ENCODE measurements around the gene NAV3.

NAV3 gene

DNA sequence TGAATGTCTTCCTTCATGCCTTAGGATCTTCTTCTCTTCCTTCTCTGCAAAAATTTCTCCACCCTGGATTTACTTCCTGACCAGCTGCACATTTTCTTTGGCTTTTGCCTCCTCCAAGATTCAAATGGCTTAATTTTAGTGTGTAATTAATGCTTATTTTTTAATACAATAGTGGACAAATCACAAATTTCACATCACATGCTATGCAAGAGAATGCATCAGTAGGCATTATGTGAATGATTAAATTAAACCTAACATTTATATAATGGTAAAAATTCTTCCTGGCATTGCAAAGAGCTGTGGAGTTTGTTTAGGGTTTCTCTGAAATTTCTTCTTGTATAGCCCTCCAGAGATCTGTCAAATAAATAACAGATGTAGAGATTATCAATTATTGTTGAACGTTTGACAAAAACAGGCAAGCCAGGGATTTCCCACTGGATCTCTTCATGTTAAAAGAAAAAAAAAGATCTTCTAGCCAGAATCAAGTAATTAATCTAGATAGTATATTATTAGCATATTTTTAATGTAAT is 84.4 kb downstream of the NAV3 start:
- Histone ChIP-seq H3K27me3 (ENCODE audit: control insufficient read depth in 3 of 3, insufficient read depth in 3 of 3, low read depth in 1 of 3, low read length in 3 of 3) (no peaks in the 10 kb centered on the region), H4K8ac (ENCODE audit: low read depth, low read length) (no peak overlapping the region), H3K18ac (ENCODE audit: low read length) (no peak overlapping the region), H3K23ac (ENCODE audit: low read depth, low read length, poor library complexity) (no peak overlapping the region), H3K4me1 (ENCODE audit: control insufficient read depth in 2 of 2, insufficient read depth in 1 of 2, low read depth in 1 of 2, low read length in 2 of 2) (no peaks in the 10 kb centered on the region), H3K36me3 (replicated peaks in 1 of 2; ENCODE audit: control insufficient read depth in 2 of 2, insufficient read depth in 2 of 2, low read length in 2 of 2) (no peaks in the 10 kb centered on the region), H4K91ac (ENCODE audit: low read depth, low read length, poor library complexity) (no peak overlapping the region), H3K27ac (replicated peaks; ENCODE audit: low read length) (no peak overlapping the region), H2BK12ac (ENCODE audit: low read length) (no peak overlapping the region), H3K4me3 (ENCODE audit: low read length in 2 of 2) (no peak overlapping the region), H2AK5ac (ENCODE audit: low read depth, low read length) (no peak overlapping the region), H2BK15ac (ENCODE audit: low read length) (no peak overlapping the region), H3K9me3 (replicated peaks in 1 of 2; ENCODE audit: control insufficient read depth in 2 of 2, insufficient read depth in 1 of 2, low read depth in 1 of 2, low read length in 2 of 2) (no peaks in the 10 kb centered on the region), H3K4ac (ENCODE audit: low read length) (no peak overlapping the region), H2BK120ac (ENCODE audit: low read depth, low read length) (no peak overlapping the region), H3K14ac (ENCODE audit: low read length) (no peak overlapping the region), H3K9ac (ENCODE audit: low read depth, low read length, poor library complexity) (no peak overlapping the region), H2AFZ (ENCODE audit: low read length) (no peak overlapping the region), H3K79me1 (ENCODE audit: low read depth, low read length) (no peaks in the 10 kb centered on the region), H2BK5ac (ENCODE audit: low read length) (no peak overlapping the region), H3K4me2 (ENCODE audit: insufficient read depth, low read length, poor library complexity, severe bottlenecking) (no peak overlapping the region)
- no CpG with 5 or more reads among the region's 1 CpG for WGBS, 2 donors (ENCODE audit: extremely low coverage in 2 of 2, insufficient read length in 2 of 2, insufficient replicate concordance in 1 of 2)
- DNase-seq (ENCODE audit: low spot score) = no peak

DNA sequence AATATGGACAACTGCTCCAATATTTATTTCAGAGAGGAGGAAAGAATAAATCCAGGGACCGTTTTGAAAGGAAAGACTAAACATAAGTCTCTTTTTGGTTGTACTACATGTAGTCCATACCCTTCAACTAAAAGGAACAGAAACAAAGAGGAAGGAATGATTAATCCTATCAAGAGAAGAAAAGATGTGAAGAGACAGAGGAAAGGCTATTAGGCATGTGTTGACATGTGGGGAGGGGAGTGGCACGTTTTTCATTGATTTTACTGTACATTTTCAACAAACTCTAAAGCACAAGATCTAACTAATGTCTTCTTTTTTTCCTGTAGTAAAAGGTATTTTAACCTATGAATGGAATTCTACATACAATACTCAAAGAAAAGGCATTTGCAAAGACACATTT is 85.6 kb downstream of the NAV3 start:
- Histone ChIP-seq H3K9ac (ENCODE audit: low read depth, low read length, poor library complexity) (no peak overlapping the region), H4K8ac (ENCODE audit: low read depth, low read length) (no peak overlapping the region), H2BK120ac (ENCODE audit: low read depth, low read length) (no peak overlapping the region), H3K4me3 (ENCODE audit: low read length in 2 of 2) (no peak overlapping the region), H3K4ac (ENCODE audit: low read length) (no peak overlapping the region), H3K23ac (ENCODE audit: low read depth, low read length, poor library complexity) (no peak overlapping the region), H3K4me2 (ENCODE audit: insufficient read depth, low read length, poor library complexity, severe bottlenecking) (no peak overlapping the region), H4K91ac (ENCODE audit: low read depth, low read length, poor library complexity) (no peak overlapping the region), H2AFZ (ENCODE audit: low read length) (no peak overlapping the region), H2BK12ac (ENCODE audit: low read length) (no peak overlapping the region), H3K4me1 (ENCODE audit: control insufficient read depth in 2 of 2, insufficient read depth in 1 of 2, low read depth in 1 of 2, low read length in 2 of 2) (no peaks in the 10 kb centered on the region), H2BK5ac (ENCODE audit: low read length) (no peak overlapping the region), H3K36me3 (replicated peaks in 1 of 2; ENCODE audit: control insufficient read depth in 2 of 2, insufficient read depth in 2 of 2, low read length in 2 of 2) (no peaks in the 10 kb centered on the region), H3K18ac (ENCODE audit: low read length) (no peak overlapping the region), H2BK15ac (ENCODE audit: low read length) (no peak overlapping the region), H2AK5ac (ENCODE audit: low read depth, low read length) (no peak overlapping the region), H3K14ac (ENCODE audit: low read length) (no peak overlapping the region), H3K79me1 (ENCODE audit: low read depth, low read length) (no peaks in the 10 kb centered on the region), H3K9me3 (replicated peaks in 1 of 2; ENCODE audit: control insufficient read depth in 2 of 2, insufficient read depth in 1 of 2, low read depth in 1 of 2, low read length in 2 of 2) (no peaks in the 10 kb centered on the region), H3K27ac (replicated peaks; ENCODE audit: low read length) (no peak overlapping the region), H3K27me3 (ENCODE audit: control insufficient read depth in 3 of 3, insufficient read depth in 3 of 3, low read depth in 1 of 3, low read length in 3 of 3) (no peaks in the 10 kb centered on the region)
- WGBS, 2 donors (ENCODE audit: extremely low coverage in 2 of 2, insufficient read length in 2 of 2, insufficient replicate concordance in 1 of 2) = no CpG with 5 or more reads among the region's 2 CpGs
- DNase-seq (ENCODE audit: low spot score) = no peak

DNA sequence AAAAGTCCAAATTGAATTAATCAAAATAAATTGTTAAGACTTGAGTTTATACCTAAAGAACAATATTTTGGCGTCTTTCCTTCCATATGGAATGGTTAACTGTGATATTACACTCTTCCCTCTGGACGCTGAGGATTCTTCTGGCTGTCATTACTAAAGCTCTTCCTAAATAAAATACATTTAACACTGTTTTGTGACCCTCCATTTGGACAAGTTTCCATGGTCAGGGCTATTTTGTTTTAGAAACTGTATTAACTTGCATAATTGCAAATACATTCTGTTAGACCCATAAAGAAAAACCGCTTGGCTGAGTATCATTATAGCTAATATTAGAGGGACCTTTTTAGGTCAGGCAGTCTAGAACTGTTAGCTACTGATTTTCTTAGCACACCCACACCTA is 87.4 kb downstream of the NAV3 start:
- Histone ChIP-seq H2BK5ac (ENCODE audit: low read length) (no peak overlapping the region), H2AK5ac (ENCODE audit: low read depth, low read length) (no peak overlapping the region), H3K27me3 (ENCODE audit: control insufficient read depth in 3 of 3, insufficient read depth in 3 of 3, low read depth in 1 of 3, low read length in 3 of 3) (no peaks in the 10 kb centered on the region), H3K27ac (replicated peaks; ENCODE audit: low read length) (no peak overlapping the region), H4K91ac (ENCODE audit: low read depth, low read length, poor library complexity) (no peak overlapping the region), H2BK12ac (ENCODE audit: low read length) (no peak overlapping the region), H3K4ac (ENCODE audit: low read length) (no peak overlapping the region), H3K14ac (ENCODE audit: low read length) (no peak overlapping the region), H3K79me1 (ENCODE audit: low read depth, low read length) (no peaks in the 10 kb centered on the region), H2AFZ (ENCODE audit: low read length) (no peak overlapping the region), H3K23ac (ENCODE audit: low read depth, low read length, poor library complexity) (no peak overlapping the region), H3K9me3 (replicated peaks in 1 of 2; ENCODE audit: control insufficient read depth in 2 of 2, insufficient read depth in 1 of 2, low read depth in 1 of 2, low read length in 2 of 2) (no peaks in the 10 kb centered on the region), H2BK120ac (ENCODE audit: low read depth, low read length) (no peak overlapping the region), H2BK15ac (ENCODE audit: low read length) (no peak overlapping the region), H3K4me1 (ENCODE audit: control insufficient read depth in 2 of 2, insufficient read depth in 1 of 2, low read depth in 1 of 2, low read length in 2 of 2) (no peaks in the 10 kb centered on the region), H3K36me3 (replicated peaks in 1 of 2; ENCODE audit: control insufficient read depth in 2 of 2, insufficient read depth in 2 of 2, low read length in 2 of 2) (no peaks in the 10 kb centered on the region), H3K4me2 (ENCODE audit: insufficient read depth, low read length, poor library complexity, severe bottlenecking) (no peak overlapping the region), H3K4me3 (ENCODE audit: low read length in 2 of 2) (no peak overlapping the region), H4K8ac (ENCODE audit: low read depth, low read length) (no peak overlapping the region), H3K18ac (ENCODE audit: low read length) (no peak overlapping the region), H3K9ac (ENCODE audit: low read depth, low read length, poor library complexity) (no peak overlapping the region)
- WGBS, 2 donors (ENCODE audit: extremely low coverage in 2 of 2, insufficient read length in 2 of 2, insufficient replicate concordance in 1 of 2) = no CpG with 5 or more reads among the region's 3 CpGs
- DNase-seq (ENCODE audit: low spot score) = no peak

DNA sequence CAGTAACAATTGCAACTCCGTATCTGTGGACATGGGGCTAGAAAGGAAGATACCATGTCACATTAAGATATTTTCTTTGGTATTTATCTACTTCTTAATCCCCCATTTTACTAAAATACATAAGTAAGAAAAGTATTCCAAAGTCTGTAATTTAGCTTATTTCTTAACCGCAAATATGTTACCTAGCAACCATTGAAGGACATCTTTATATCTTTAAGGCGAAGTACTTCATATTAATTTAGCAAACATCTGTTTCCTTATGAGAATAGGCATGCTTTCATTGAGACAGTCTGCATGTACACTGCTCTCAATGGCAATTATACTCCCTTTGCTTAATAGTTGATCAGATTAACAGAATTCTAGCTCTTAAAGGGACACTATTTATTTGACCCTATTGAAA is 88.8 kb downstream of the NAV3 start:
- Histone ChIP-seq H3K4me3 (ENCODE audit: low read length in 2 of 2) (no peak overlapping the region), H3K27me3 (ENCODE audit: control insufficient read depth in 3 of 3, insufficient read depth in 3 of 3, low read depth in 1 of 3, low read length in 3 of 3) (no peaks in the 10 kb centered on the region), H3K18ac (ENCODE audit: low read length) (no peak overlapping the region), H3K27ac (replicated peaks; ENCODE audit: low read length) (no peak overlapping the region), H2AK5ac (ENCODE audit: low read depth, low read length) (no peak overlapping the region), H3K4ac (ENCODE audit: low read length) (no peak overlapping the region), H2BK120ac (ENCODE audit: low read depth, low read length) (no peak overlapping the region), H4K8ac (ENCODE audit: low read depth, low read length) (no peak overlapping the region), H3K4me2 (ENCODE audit: insufficient read depth, low read length, poor library complexity, severe bottlenecking) (no peak overlapping the region), H3K9ac (ENCODE audit: low read depth, low read length, poor library complexity) (no peak overlapping the region), H3K14ac (ENCODE audit: low read length) (no peak overlapping the region), H3K79me1 (ENCODE audit: low read depth, low read length) (no peaks in the 10 kb centered on the region), H3K9me3 (replicated peaks in 1 of 2; ENCODE audit: control insufficient read depth in 2 of 2, insufficient read depth in 1 of 2, low read depth in 1 of 2, low read length in 2 of 2) (no peaks in the 10 kb centered on the region), H4K91ac (ENCODE audit: low read depth, low read length, poor library complexity) (no peak overlapping the region), H2BK5ac (ENCODE audit: low read length) (no peak overlapping the region), H2AFZ (ENCODE audit: low read length) (no peak overlapping the region), H2BK15ac (ENCODE audit: low read length) (no peak overlapping the region), H3K4me1 (ENCODE audit: control insufficient read depth in 2 of 2, insufficient read depth in 1 of 2, low read depth in 1 of 2, low read length in 2 of 2) (no peaks in the 10 kb centered on the region), H2BK12ac (ENCODE audit: low read length) (no peak overlapping the region), H3K23ac (ENCODE audit: low read depth, low read length, poor library complexity) (no peak overlapping the region), H3K36me3 (replicated peaks in 1 of 2; ENCODE audit: control insufficient read depth in 2 of 2, insufficient read depth in 2 of 2, low read length in 2 of 2) (no peaks in the 10 kb centered on the region)
- no peak for DNase-seq (ENCODE audit: low spot score)
- WGBS, 2 donors (ENCODE audit: extremely low coverage in 2 of 2, insufficient read length in 2 of 2, insufficient replicate concordance in 1 of 2) = no CpG with 5 or more reads among the region's 3 CpGs

Data from neuronal stem cell (in vitro differentiated cells).